PC-9 (cell line): ENCODE measurements around the gene SFMBT2.

Experiments used
- CTCF ChIP-seq: fragments of 200-600 bp; sonication (generic); conservative IDR thresholded peaks from 2 replicates; pipeline ENCODE4 v1.6.1; 2017; ENCODE audit warnings: mixed run types, antibody characterized with exemption, mild to moderate bottlenecking, moderate library complexity
- EZH2 ChIP-seq: fragments of 200-600 bp; sonication (generic); IDR thresholded peaks from 2 replicates; pipeline ENCODE4 v1.8.0; 2017; ENCODE audit warnings: antibody characterized with exemption, low read depth

GRCh38 chr10:7385114-7385513, 25.7 kb downstream of the SFMBT2 start:
- TF ChIP-seq CTCF (no peak), EZH2 (no peak)
